GM19452 (cell line): ENCODE data around the gene ARHGEF37.

Experiments used
- ATAC-seq: cut with Tn5 transposase; IDR thresholded peaks from one replicate; pipeline ENCODE4 v1.9.1; 2021; ENCODE audit not compliant: unreplicated experiment

The ARHGEF37 gene

DNA sequence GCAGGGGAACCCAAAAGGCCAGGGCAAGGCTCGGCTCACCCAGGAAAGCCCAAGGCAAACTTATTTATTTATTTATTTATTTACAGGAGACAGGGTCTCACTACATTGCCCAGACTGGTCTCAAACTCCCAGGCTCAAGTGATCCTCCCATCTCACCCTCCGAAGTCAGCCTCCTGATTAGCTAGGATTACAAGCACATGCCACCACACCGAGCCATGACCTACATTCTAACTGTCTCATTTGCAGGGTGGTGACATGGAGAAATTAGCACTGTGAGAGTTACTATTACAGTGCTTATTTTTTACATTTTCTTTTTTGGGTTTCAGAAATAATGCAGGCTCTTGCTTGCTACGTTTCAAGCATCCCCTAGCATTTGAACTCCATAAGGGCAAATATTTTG lies 18.1 kb downstream of the ARHGEF37 start:
- no peak for ATAC-seq

- no peak for ATAC-seq
Measured at GRCh38 chr5:149600932-149601331, 19.6 kb downstream of the ARHGEF37 start.

GRCh38 chr5:149603210-149603609 lies 21.9 kb downstream of the ARHGEF37 start:
- ATAC-seq = no peak

DNA sequence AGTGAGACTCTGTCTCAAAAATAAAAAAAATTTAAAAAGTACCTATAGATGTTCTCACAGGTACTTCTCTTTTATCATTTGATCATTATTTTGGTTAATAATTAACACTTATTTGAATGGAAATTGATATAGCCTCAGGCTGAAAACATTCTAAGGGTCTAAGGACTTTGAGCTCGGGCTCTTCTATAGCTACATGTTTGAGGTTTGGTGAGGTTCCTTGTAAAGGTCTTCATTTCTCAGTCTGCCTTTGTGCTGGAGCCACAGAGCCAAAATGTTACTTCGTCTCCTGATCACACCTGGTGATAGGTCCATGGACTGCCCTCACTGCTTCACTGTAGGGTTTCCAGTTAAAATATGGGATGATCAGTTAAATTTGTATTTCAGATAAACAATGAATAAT lies 22.6 kb downstream of the ARHGEF37 start:
- ATAC-seq = no peak

DNA sequence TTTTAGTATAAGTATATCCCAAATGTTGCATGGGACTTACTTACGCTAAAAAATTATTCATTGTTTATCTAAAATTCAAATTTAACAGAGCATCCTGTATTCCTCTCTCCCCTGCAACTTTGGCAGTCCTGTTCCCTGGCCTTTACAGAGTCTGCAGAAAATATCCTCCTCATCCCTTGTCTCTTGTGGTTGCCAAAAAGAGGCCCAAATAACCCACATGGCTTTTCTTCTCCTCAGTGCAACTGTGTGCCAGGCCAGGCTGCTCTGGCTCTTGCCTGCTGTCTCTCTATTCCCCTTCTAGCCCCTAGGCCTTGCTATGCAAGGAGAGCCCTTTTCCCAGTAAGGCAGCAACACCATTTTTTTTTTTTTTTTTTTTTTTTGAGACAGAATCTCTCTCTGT lies 23.0 kb downstream of the ARHGEF37 start:
- no peak for ATAC-seq

DNA sequence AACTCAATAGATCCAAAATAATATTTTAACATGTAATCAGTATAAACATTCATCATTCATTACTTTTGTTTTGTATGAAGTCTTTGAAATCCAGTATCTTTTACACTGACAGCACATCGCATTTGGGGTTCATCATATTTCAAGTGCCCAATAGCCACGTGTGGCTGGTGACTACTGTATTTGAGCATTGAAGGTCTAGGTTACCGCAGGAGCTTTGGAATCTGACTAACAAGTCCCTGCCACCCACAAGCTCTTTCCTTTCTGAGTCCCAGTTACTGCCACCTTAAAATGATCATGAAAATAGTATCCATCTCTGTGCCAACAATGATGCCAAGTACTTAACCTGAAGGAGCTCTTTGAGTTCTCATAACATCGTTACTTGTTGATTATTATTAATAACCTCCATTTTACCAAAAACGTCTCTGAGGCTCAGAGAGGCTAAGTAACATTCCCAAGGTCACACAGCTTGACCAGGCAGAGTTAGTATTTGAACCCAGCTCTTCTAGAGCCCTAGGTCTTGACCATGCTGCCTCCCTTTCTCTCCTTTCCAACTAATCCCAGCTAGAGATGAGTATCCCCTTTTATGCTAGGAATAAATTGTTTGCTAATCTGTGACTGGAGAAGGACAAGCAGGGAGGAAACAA lies 24.2 kb downstream of the ARHGEF37 start:
- ATAC-seq = no peak

- ATAC-seq = peak; percentile 96
Measured at GRCh38 chr5:149605998-149606724, 24.9 kb downstream of the ARHGEF37 start.

GRCh38 chr5:149608936-149609545 lies 27.7 kb downstream of the ARHGEF37 start:
- ATAC-seq = no peak

GRCh38 chr5:149609640-149610219 lies 28.4 kb downstream of the ARHGEF37 start:
- ATAC-seq = no peak

- no peak for ATAC-seq
Measured at GRCh38 chr5:149610589-149611255, 29.4 kb downstream of the ARHGEF37 start.

DNA sequence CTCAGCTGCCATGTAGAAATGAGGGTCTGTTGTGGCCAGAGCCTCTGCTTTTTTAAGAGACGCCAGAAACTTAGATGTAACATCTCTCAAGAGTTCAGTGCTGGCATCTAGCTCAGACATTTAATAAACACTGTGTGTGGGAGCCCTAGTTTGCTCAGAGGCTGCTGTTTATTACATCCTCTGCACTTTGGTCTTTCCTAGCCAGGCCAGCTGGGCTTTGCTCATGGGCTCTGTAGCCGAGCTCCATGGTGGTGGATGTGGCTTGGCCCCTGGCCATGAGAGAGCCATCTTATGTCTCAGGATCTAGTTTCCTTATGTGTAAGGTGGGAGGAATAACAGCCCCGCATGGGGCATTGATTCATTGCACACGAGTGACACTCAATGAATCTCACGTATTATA lies 30.0 kb downstream of the ARHGEF37 start:
- ATAC-seq = no peak

GRCh38 chr5:149614034-149614907 lies 33.0 kb downstream of the ARHGEF37 start:
- no peak for ATAC-seq

DNA sequence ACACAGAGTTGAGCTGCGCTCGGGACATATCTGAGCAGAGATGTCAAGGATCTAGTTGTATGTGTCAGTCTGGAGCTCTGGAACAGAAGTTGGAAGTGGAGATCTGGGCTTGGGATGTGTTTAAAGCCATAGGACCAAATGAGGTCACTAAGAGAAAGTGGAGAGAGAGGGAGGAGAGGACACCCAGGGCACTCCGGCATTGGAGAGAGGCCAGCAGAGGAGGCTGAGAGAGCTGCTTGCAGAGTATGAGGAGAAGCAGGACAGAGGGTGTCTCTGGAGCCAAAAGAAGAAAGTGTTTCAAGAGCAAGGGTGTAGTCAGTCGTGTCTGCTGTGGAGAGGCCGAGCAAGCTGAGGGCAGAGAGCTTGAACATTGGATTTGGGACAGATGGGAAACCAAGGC lies 34.7 kb downstream of the ARHGEF37 start:
- no peak for ATAC-seq

- peak; percentile 66 for ATAC-seq
Measured at GRCh38 chr5:149616727-149617285, 35.5 kb downstream of the ARHGEF37 start.

DNA sequence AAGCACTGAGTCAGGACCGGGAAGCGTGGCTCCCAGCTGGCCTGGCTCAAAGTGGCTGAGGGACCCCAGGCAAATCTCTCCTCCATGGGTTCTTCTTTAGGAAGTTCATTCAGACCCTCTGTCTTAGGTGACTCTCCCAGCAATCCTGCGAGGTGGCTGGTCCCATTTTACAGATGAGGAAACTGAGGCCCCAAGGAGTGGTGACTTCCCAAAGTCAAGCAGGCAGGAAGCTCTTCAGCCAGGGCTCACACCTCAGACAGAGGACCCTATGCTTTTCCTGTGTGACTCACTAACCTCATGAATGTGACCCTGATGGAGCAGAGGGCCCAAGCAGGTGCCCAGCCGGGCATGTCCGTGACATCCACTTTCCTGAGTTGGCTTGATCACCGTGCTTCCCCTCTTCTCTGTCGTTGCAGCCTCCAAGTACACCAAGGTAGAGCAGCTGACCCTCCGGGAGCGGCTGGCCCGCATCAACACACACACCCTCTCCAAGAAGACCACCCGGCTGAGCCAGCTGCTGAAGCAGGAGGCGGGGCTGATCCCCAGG lies 36.5 kb downstream of the ARHGEF37 start:
- ATAC-seq = peak; percentile 58

DNA sequence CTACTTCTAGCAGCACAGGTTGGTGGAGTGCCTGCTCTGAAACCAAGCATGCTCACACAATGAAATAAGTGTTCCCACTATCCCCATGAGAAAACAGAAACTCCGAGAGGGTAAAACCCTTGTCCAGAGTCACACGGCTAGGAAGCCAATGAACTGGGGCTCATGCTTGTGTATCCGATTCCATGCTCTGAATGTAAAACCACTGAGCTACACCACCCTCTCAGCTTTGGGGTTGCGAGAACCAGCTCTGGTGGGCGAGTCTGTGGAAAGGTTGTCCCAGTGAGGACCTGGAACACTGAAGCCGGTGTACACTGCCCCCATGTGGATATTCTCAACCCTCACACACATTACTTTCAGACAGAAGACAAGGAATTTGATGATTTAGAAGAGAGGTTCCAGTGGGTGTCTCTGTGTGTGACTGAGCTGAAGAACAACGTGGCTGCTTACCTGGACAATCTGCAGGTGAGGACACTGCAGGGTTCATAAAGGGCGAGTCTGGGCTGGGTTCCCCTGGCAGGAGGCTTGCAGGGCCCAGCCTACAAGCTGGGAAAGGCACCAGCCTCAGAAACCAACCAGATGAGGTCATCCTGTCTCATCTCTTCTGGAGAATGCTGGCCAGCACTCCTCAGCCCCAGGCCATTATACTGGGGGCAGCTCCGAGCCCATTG lies 37.4 kb downstream of the ARHGEF37 start:
- peak; percentile 38 for ATAC-seq

GRCh38 chr5:149621415-149622098 lies 40.3 kb downstream of the ARHGEF37 start:
- ATAC-seq = no peak

GRCh38 chr5:149622466-149622865 lies 41.2 kb downstream of the ARHGEF37 start:
- ATAC-seq = no peak

GRCh38 chr5:149623473-149623872 lies 42.2 kb downstream of the ARHGEF37 start:
- ATAC-seq = no peak
